GM19328 (cell line): Measurements from ENCODE around the gene COL23A1.

Source experiments
- ATAC-seq: cut with Tn5 transposase; IDR thresholded peaks from one replicate; pipeline ENCODE4 v1.9.1; 2021; ENCODE audit warnings: mild to moderate bottlenecking, moderate library complexity; ENCODE audit not compliant: unreplicated experiment

COL23A1 gene

DNA sequence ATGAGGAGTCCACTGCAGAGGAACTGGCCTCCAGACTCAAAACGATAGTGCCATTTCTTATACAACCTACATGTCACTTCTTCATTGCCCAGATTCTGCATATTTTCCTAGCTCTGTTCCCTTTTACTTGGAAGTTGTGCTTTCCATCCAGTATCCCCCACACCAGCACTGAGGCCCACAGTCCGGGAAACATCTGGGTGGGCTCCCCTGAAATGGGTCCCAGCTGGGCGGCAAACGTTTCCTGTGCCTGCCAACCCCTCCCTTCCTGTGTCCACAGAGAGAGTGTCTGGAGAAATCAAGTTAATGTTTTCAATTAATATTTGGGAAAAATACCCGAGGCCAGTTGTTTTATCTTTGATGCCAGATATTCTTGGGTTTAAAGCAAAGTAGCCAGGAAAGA, 111.8 kb downstream of the COL23A1 start:
- no peak for ATAC-seq

DNA sequence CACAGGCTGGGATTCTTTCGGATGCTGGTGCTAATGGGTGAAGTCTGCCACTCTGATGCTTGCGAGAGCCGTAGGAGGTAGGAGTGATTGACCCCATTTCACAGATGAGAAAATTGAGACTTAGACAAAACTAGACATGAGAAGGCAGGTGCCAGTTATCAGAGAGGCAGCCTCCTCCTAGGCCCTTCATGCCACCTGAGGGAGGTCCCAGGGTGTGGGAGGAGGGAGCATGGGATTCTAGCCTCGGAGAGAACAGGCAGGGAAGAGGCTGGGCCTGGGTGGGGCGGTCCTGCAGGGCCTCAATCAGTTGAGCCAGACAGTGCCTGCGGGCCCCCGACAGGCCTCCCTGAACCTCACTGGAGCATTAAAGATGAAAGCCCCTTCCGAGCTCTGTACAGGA, 112.4 kb downstream of the COL23A1 start:
- ATAC-seq, result no peak

DNA sequence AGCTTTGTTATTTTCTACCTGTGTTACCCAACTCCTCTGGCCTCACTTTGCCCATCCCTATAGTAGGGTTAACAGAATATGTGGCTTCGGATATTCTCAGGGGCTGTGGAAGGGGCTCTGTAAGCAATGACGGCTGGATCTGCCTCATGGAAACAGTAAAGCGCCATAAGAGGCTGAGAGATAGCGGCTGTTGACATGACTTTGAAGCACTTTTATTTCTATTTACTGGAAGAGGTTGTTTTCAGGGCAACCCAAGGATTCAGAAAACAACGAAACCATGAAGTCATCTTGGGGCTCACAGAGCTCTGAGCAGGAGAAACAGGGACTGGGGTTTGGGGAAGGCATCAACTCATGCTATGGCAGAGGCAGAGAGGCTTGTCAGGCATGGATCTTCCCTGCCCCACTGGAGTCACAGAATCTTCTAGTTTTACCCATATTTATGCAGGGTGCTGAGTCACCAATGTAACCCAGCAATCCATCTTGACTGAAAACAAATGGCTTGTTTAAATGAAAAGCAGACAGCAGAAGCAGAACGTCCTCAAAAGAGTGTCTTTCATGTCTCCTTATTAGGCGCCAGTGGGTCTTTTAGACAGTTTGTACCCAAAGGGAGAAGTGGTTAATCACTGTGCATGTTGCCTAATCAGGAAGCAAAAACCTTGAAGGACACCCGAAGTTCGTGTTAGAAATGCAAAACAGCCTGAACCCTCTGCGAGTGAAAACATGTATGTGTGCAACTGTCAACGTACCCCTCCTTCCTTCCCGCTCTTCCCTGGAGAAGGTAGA, 113.0 kb downstream of the COL23A1 start:
- ATAC-seq, result no peak

DNA sequence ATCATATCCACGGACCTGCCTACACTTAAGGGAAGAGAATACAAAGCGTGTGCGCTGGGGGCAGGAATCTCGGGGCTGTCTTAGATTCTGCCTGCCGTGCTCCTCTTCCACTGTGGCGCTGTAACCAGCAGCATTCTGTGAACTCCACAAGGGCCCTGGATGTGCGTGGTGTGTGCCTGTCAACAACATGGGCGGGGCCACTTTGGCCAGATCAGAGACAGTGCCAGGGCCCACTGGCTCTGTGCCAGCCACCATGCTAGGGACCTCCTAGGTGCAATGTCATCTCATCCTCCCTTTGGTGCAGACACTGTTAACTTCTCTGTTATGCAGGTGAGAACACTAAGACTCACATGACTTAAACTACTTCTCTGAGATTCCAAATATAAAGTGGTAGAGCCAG, 113.7 kb downstream of the COL23A1 start:
- ATAC-seq, result no peak

DNA sequence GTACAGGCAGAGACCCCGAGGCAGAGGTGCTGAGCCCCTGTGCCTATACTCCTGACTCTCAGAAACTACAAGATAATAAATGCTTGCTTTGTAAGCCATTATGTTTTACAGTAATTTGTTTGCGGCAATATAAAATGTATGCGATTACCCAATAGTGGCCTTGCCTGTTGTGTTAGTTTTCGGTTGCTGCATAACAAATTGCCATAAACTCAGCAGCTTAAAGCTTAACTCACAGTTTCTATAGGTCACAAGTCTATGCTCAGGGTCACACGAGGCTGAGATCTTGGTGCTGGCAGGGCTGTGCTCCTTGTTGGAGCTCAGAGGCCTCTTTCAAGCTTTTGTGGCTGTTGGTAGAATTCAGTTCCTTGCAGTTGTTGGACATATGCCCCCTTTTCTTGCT, 114.8 kb downstream of the COL23A1 start:
- ATAC-seq, result no peak

DNA sequence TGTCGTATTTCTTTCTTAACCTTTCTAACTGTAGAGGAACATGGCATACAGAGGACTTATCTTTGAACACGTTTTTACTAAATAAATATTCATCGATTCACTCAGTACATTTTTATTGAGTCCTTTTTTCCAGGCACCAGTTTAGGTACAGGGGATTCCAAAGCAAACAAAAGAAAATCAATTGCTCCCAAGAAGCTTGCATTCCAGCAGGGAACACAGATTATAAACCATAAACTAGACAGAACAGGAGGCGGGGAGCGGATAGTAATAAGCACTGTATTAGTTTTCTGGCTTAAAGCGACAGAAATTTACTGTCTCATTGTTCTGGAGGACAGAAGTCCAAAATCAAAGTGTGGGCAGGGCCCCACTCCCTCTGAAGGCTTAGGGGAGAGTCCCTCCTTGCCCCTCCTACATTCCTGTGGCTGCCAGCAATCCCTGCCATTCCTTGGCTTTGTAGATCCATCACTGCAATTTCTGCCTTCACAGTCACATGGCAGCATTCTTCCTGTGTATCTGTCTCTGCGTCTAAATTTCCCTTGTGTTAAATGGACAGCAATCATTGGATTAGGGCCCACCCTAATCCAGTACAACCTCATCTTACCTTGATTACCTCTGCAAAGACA, 115.5 kb downstream of the COL23A1 start:
- ATAC-seq, result no peak

DNA sequence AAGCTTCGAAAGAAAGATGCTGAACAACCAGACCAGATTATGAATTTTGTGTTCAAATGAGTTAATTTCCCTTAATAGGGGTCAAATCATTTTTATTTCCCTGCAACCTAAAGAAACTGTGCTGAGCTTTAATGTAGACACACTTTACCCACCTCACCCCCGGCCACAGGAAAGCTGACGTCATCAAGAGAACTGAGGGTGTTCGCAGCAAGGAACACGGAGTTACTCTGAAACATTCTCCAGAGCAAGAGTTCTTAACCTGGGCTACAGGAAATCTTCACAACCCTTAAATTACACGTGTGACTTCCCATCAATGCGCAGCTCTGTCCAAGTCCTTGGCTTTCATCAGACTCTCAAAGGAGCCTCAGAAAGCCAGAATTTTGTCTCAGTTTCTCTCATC, 116.3 kb downstream of the COL23A1 start:
- ATAC-seq, result no peak

DNA sequence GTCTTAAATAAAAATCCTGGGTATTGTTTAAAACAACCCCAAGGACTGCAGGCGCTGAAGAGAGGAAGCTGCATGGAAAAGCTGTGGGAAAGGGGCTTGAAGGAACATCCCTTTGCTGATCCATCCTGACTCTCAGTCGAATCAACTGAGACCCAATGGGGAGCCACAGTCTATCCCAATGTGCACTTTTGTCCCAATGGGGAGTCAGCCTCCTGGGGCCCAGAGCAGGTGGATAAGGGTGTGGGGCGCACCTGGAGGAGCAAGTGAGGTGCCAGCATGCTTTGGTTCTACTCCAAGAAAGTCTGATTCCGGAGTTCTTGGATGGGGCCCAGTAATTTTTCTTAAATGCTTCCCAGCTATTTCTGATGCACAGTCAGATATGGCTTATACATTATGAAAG, 118.1 kb downstream of the COL23A1 start:
- ATAC-seq, result no peak

DNA sequence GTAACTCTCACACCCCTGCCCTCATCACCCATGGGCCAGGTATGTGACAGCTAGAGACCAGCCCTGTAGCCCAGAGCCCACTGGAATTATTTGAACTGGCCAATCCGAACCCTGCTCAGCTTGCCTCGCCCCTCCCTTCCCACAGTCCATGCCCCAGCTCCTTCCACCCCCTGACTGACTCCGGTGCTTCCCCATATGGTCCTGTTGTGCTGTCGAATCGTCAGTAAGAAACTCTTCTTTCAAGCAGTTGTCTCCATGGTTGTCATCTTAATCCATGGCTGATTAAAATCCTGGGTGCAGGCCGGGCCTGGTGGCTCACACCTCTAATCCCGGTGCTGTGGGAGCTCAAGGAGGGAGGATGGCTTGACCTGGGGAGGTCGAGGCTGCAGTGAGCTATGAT, 118.5 kb downstream of the COL23A1 start:
- no peak for ATAC-seq

DNA sequence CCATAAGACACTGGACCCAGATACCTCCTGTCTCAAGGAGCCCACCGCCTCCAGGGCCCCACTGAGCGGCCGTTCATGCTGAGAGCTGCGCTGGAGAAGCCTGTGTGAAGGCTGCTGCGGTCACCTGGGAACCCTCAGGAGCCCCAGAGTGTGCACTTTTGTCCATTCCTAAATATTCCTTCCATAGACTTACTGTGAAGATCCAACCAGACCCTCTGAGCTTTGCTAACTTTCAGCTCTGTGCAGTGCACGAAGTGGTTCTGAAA, 119.5 kb downstream of the COL23A1 start:
- ATAC-seq, result no peak

DNA sequence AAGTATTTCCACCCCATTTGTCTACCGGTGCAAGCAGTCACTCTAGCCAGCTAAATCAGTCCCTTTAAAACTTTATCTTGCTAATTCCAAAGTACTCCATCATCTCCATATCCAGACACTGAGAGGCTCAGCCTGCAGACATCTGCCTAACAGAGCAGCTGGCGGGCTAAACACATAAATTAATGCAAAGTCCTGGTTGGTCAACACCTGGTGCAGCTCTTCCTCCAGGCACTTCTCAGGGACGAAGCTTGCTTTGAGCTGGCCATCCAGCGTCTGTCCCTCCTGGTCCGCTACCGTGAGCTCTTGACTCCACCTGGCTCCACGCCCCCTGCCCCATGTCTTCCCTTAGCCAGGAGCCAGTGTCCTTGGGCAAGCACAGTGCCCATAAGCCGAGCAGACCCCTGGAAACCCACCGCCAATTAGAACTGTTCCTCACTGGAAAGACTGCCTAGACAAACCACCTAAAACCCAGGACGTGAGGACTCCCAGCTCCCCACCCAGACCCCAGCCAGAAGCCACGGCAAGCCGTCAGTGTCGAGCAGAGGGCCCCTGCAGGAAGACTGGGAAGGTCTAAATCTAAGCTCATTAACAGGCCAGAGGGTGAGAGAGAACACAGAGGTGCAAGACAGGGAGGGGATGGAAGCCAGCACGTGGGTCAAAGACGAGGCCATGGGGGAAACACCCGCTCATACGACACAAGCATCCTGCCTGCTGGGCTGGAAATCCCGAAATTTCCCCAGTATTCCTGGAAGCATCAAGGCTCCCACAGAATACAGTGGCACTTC, 120.0 kb downstream of the COL23A1 start:
- no peak for ATAC-seq

DNA sequence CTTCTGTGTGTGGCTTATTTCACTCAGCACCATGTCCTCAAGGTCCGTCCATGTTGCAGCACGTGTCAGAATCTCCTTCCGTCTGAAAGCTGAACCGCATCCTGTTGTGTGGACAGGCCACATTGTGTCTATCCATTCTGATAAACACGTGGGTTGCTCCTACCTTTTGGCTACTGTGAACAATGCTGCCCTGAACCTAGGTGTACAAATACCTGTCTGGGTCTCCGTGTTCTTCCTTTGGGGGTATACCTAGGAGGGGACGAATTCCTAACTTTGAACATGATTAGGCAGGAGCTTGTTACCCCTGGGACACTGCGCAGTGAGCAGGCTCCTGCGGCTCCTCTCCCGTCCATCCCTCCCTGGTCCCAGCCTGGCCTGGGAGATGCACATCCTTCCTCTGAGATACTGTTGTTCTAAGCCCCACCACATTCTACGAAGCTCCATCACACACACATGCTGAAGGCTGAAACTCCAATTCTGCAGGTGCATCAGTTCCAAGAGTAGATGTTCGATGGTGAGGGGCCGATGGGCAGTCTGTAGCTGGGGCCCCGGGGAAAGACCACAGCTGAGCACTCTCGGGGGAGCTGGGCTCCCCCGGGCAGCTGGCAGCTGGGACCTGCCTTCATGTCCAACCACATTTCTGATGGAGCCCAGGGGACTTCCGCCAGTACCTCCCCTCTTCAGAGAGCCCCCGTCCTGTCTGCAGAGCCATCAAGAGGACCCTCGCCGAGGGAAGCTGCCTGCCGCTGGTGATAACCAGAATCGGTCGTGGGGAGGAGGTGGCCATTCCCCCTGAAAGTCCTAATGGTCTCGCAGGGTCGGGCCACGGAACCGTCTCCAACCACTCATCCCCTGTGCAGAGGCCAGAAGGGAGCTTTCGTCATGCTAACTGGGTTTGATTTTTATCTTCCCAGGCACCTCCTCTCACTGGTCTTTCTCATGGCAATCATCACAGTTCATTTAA, 120.9 kb downstream of the COL23A1 start:
- no peak for ATAC-seq

DNA sequence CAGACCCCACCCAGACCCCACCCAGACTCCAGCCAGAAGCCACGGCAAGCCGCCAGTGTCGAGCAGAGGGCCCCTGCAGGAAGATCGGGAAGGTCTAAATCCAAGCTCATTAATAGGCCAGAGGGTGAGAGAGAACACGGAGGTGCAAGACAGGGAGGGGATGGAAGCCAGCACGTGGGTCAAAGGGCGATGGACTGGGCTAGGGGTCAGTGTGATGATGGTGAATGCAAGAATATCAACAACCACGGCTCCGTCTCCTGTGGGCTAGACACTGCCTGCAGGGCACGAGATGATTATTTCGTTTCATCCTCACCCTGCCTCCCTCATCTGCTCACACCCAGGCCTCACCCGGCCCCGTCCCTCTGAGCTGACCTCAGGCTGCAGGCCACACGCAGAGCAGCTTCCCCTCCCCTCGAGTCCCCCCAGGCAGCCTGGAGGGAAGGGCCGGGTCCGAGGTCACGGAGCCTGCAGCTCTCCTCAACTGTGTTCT, 122.0 kb downstream of the COL23A1 start:
- no peak for ATAC-seq

DNA sequence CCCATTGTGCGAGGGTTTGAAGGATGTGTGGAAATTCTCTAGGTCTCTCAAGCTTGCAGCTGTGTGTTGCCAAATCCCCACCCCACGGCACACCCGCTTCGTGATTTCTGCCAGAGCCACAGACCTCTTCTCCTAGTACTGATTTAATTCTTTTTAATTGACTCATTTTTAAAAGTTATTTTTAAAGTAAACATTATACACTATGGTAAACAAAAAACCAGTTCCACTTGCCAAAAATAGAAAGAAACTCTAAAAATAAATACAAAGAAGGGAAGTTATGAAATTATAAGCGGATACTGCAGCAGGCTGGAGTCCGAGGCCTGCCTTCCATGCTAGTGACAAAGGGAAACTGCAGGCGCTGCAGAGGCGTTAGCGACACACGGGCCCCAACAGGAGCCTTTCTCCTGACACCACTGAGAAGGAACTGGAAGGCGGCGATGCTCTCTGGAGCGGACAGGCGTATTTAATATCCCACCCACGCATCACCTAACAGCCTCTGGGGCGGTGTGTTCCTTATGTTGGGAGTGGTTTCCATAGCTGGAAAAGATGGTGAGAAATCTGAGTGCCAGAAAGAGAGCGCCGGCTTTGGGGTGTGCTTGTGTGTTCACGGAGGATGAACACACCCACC, 122.5 kb downstream of the COL23A1 start:
- no peak for ATAC-seq

DNA sequence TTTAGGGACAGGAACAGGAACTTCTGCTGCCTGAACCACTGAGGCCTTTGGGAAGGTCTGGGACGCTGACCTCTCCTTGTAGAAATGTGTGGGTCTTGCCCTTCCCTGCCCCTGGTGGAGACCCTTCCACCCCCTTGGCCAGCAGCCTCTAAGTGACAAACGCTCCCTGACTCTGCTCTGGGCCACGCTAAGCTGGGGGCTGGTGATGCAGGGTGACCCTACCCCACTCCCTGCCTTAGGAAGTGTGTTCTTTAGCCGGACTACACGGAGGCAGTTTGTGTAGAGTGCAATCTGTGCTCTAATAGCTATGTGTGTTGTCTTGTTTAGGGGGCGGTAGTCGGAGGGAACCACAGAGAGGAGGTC, 123.0 kb downstream of the COL23A1 start:
- no peak for ATAC-seq

DNA sequence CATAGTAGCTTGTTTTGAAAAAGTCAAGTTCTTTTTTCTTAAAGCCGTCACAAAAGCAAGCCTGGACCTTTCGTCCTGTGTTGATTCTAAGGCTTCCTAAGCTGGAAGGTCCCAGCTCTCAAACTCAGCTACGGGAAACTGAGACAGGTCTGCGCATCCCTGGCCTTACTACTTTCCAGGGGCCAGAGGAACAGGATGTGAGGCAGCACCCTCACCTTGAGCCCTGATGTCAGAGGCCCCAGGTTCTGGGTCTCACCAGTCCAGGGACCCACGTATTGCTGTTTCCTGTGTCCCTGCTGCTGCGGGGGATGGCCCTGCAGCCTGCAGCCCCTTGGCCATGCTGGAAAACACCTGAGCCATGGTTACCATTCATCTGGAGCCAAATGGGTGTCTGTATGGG, 123.9 kb downstream of the COL23A1 start:
- no peak for ATAC-seq

DNA sequence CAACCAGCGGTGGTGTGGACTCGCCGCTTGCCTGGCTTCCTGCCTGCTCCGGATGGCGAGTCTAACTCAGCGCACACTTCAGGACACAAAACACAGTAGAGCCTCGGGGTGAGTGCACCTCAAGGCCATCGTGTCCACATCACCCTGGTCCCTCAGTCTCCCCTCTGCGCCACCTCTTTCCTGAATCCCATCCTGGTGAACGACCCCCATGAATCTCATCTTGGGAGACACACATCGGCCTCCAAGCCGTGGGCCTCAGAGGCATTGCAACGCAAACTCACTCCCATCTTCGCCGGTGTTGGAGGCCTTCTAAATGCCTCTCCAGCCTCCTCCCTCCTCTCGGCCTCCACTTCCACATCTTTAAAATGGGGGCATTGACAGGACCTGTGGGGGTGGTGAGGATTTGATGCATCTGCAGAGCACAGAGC, 124.3 kb downstream of the COL23A1 start:
- no peak for ATAC-seq

DNA sequence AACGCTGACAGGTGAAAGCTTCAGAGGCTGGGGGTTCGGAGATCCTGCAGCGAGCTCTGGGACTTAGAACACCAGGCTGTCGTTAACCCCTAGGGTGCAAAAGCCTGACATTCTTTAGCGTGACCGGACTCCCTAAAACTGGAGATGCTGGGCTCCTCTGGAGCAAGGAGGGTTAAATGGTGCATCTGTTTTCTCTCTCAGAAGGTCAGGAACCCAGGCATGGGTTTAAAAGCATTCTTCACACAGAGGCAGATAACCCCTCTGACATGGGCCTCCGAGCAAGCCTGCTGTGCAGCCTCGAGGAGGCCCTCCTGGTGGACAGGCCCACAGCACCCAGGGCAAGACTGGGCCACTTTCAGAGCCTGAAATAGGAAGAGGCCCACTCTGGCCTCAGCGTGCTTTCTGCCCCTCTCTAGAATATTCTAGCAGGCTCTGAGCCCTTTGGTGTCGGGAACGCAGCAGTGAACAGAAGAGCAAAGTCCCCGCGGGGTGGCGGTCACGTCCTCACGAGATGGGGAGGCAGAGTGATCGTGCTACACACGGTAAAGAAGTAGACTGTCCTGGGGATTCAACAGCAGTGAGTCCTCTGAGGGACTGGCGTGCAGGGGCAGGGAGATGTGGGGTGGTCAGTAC, 124.8 kb downstream of the COL23A1 start:
- no peak for ATAC-seq

DNA sequence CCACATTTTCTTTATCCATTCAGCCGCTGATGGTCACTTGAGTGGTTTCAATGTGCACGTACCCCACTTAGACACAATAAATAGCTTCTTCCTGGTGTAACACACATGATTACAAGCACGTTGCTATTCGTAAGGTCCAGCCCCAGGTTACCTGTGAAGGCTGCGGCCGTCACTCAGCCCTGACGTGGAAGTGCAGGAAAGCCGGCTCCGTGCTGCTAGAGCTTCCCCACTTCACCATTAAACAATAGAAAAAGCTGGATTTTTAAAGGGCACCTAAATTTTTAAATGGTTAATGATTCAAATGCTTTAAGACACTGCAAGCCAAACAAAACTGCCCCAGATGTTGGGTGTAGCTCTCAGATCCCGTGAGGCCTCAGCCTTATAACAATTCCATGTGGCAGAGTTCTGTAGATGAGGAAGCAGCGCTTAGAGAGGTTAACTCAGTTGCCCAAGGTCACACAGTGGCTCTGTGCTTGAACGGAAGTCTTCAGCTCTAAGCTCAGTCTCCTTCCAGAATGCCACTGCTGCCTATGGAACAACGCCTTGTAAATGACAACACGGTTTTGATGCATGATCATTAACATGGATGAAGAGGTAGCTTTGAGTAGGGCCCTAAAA, 125.7 kb downstream of the COL23A1 start:
- ATAC-seq, result no peak
